EH (cell line): ENCODE data around the gene FRYL.

Experiments
- DNase-seq: peaks from one replicate; pipeline ENCODE4 v3.0.0-alpha.2; 2015; ENCODE audit warnings: low read depth

The FRYL gene

GRCh38 chr4:48557478-48557877, 222.6 kb downstream of the FRYL start:
- no peak for DNase-seq

DNA sequence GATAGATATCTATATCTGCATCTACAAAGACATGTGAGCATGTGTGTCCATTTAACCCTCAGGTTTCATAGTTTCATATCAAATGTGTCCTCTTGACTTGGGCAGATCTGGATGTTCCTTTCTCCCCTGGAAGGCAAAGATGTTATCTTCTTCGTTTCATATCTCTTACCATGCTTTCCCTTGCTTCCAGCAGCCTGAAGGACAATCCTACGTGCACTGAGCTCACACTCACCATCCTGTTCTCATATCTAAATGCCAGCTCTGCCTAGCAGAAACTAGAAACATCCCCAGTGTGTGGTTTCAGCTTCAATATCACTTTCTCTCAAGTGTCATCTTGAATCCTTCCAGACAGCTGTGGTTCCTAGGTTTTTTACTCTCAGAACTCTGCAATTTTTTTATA, 223.8 kb downstream of the FRYL start:
- no peak for DNase-seq

DNA sequence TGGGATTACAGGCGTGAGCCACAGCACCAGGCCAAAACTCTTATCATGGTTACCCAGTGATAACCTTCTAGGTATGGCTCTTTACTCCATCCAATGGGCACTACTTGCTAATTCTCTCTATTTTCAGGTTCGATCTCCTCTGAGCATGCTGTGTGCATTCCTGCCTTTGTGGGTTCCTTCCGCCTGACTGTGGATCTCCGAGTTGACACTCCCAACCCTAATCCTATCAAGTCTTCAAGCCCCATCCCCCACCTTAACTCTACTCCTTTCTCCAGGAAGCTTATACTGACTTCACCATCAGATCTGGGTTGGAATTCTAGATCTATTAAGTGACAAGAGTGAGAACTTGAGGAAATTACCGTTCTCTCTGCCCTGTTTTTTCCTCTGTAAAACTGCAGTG, 225.5 kb downstream of the FRYL start:
- DNase-seq, result no peak

GRCh38 chr4:48553720-48554119, 226.4 kb downstream of the FRYL start:
- DNase-seq, result no peak

GRCh38 chr4:48546336-48546735, 233.7 kb downstream of the FRYL start:
- peak; percentile 49 for DNase-seq

DNA sequence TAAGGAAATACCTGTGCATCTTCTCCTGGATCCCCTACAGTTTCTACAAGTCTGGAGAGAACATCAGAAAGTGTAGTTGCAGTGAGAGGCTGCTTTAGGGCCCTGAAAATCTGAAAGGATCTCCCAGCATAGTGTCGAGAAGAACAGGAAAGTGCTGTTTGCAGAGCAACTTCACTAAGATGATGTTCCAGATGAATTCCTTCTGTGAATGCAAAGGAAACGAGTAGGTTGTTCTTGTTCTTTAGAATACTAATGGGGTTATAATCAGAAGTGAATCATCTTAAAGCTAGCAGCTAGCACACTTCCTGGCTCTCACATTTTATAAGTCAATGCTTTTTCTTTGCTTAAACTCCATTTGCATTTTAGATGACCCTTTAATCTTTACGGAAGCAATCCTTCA, 236.3 kb downstream of the FRYL start:
- peak; percentile 4 for DNase-seq

DNA sequence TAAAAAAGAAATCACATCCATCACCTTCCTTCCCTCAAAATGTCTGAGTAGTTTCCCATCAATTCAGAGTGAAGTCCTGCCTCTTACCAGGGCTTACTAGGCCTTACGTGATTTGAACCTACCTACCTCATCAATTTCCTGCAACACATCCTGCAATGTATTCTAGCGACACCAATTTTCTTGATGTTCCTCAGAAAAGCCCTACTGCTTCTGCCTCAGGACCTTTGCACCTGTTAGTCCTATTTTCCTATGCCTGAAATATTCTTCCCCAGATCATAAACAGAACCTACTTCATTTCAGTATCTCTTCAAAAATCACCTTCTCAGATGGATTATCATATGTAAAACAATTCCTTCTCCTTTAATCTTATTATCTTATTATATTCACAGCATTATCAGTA, 237.2 kb downstream of the FRYL start:
- DNase-seq, result no peak

GRCh38 chr4:48539597-48539996, 240.5 kb downstream of the FRYL start:
- no peak for DNase-seq

- DNase-seq, result no peak
Observed at GRCh38 chr4:48538358-48538757, 241.7 kb downstream of the FRYL start.

GRCh38 chr4:48526406-48526805, 253.7 kb downstream of the FRYL start:
- no peak for DNase-seq

GRCh38 chr4:48518143-48518542, 261.9 kb downstream of the FRYL start:
- DNase-seq, result peak; percentile 38

DNA sequence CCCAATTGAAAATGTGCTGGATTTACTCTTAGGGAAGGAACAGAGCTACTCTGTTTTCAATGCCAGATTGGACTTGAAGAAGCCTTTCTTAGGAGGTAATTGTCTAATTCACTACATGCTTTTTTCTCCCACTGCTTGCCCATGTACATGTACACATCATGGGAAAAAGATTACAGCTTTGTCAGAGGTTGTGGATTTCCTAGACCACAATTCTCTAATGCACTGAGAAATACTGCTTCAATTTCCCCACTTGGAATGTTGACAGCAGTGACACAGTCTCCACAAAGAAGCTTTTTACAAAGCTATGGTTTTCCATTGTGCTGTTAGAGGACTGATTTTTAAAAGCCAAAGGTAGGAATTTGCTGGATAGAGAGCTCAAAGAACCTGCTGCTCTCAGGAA, 270.5 kb downstream of the FRYL start:
- peak; percentile 3 for DNase-seq

DNA sequence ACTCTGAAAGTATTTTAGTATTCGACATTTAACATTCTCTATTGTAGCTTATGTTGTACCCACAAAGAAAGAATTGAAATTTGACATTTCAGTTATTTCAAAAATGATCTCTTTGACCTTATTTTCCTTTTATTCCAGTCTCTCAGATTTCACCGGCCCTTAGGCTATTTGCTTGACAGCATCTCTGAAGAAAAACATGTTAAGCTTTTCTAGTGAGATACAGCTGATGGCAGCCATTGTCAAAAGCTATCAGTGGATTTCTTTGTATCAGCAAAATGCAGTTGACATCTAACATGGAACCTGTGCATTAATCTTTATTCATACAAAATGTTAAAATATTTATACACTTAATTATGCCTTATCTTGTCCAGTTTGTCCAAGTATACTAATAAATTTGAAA, 273.4 kb downstream of the FRYL start:
- DNase-seq, result no peak

- no peak for DNase-seq
Observed at GRCh38 chr4:48504352-48504751, 275.7 kb downstream of the FRYL start.

DNA sequence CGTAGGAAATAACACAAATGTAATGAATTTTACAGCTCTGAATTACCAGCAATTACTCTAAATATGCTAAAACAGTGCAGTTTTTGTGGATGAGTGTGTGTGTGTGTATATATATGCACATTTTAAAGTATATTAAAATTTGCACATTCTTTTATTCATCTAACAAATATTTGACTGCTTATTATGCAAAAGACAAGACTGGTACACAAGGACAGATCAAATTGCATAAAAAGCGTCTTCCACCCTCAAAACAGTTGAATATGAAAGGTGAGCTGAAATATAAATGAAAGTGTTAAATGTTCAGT, 276.1 kb downstream of the FRYL start:
- no peak for DNase-seq

GRCh38 chr4:48503233-48504025, 276.6 kb downstream of the FRYL start:
- DNase-seq, result no peak

DNA sequence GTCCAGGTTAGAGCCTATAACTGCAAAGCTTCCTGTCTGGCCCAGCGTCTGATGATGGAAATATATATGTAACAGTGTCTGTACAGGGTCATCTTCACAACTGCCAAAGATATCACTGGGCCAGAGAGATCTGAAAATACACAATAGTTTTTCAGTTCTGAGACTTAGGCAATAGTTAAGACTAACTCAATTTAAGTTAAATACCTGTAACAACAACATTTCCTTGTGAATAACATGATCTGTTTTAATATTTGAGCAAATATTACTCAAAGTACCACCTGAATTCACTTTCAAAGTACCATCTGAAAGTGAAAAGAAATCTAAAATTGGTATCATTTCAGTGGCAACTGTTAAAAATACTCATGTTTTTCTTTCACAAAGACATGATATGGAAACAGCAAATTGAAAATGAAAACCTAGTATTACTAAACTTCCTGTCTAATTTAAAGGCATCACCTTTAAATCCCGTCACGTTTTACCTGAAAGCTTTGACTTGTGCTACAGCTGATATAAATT, 280.5 kb downstream of the FRYL start:
- no peak for DNase-seq

DNA sequence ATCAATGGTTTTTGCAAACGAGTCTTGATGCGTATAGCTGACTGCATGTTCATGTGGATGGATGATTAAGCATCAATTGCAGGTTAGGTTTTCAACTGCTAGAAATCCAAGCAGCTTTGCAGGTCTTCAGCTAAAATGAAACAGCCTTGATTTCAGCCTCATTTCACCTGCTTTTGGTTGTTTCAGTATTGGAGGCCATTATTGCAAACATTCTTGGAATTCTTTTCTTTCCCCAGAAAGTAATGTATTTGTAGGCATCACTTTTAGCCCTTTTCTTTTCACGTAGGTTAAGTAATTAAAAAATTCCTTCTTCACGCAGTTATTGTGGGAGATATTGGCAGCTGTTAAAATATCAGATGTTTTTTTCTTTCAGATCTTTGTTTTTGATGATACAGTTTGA, 281.2 kb downstream of the FRYL start:
- DNase-seq, result no peak

- no peak for DNase-seq
Observed at GRCh38 chr4:48495941-48496340, 284.1 kb downstream of the FRYL start.

DNA sequence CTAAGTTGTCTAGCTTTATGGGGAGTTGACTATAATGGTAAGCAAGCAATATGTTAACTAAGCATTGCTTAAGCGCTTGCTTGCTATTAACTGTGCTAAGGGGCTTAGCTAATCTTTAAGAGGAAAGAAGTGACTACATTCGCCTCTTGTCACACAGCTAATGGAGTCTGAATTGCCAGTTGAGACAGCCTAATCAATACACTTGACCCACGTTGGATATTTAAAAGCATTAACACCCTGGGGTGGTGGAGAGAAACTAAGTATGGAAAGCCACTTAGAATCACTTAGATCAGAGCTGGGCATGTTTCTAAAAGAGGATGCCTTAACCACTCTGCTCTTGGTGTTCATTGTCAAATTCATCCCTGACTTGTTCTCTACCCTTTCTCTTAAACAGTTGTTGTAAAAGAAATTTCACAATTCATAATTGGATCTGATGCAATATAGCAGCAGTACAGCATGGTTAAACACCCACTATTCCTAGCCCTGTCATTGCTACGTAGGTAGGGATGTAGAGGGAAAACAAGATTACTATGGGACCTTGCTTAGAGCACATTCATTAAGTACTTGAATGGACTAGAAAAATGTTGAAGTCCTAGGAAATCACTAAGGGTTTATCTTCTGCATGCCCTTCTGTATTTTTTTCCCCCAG, 286.5 kb downstream of the FRYL start:
- no peak for DNase-seq

GRCh38 chr4:48491514-48492176, 288.4 kb downstream of the FRYL start:
- DNase-seq, result no peak

DNA sequence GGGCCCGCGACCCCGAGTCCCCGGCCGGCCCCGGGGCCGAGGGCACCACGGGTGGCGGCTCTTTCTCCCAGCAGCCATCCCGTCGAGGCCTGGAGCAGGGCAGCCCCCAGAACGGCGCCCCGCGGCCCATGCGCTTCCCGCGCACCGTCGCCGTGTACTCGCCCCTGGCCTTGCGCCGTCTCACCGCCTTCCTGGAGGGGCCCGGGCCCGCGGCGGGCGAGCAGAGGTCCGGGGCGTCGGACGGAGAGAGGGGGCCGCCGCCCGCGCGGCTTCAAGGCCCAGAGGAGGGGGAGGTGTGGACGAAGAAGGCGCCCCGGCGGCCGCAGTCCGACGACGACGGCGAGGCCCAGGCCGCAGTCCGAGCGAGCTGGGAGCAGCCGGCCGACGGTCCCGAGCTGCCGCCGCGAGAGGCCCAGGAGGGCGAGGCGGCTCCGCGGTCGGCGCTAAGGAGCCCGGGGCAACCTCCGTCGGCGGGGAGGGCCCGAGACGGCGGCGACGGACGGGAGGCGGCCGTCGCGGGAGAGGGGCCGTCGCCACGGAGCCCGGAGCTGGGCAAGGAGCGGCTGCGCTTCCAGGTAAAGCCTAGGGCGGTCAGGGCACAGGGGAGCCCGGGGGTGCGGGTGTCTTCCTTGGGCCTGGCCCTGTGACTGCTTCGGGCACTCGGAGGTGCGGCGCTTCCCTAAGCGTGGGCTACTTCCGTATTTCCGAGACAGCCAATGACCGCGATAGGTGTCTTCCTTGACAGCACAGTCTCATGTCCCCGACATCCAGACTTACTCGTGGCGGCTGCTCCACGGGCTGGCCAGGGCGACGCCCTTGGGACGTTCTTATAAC, 289.2 kb downstream of the FRYL start:
- no peak for DNase-seq
